ENCODE data around the gene UBR7.
A peak's percentile ranks its signal among the peaks of the same experiment; 100 is the strongest.
"Not testable (repeated sequence)": the region's sequence is repeated elsewhere in the genome, so short reads cannot be mapped to it uniquely, and the experiment has no call there.

UBR7 gene

GRCh38 chr14:93220509-93220908 is 13.5 kb downstream of the UBR7 start:
- no peaks in the 10 kb centered on the region for H3K9me3 Mint-ChIP-seq
- H3K36me3 Mint-ChIP-seq (ENCODE audit: low read depth), result peaks cover 31% of the 10 kb centered on the region
- H3K4me3 Mint-ChIP-seq, result no peak overlapping the region
- H3K4me1 Mint-ChIP-seq (ENCODE audit: low read depth), result no peaks in the 10 kb centered on the region
- no peaks in the 10 kb centered on the region for H3K27me3 Mint-ChIP-seq (ENCODE audit: low read depth)
- H3K27ac Mint-ChIP-seq, result no peak overlapping the region

- Mint-ChIP-seq H3K4me3 (no peak overlapping the region), H3K9me3 (no peaks in the 10 kb centered on the region), H3K36me3 (ENCODE audit: low read depth) (peaks cover 36% of the 10 kb centered on the region), H3K27me3 (ENCODE audit: low read depth) (no peaks in the 10 kb centered on the region), H3K27ac (no peak overlapping the region), H3K4me1 (ENCODE audit: low read depth) (no peaks in the 10 kb centered on the region)
Observed at GRCh38 chr14:93223565-93223964, 16.5 kb downstream of the UBR7 start.

GRCh38 chr14:93228550-93228949 is 21.5 kb downstream of the UBR7 start:
- peaks cover 6% of the 10 kb centered on the region for H3K4me1 Mint-ChIP-seq (ENCODE audit: low read depth)
- no peak overlapping the region for H3K27ac Mint-ChIP-seq
- peaks cover 3% of the 10 kb centered on the region for H3K27me3 Mint-ChIP-seq (ENCODE audit: low read depth)
- H3K9me3 Mint-ChIP-seq, result no peaks in the 10 kb centered on the region
- no peak overlapping the region for H3K4me3 Mint-ChIP-seq
- peaks cover 21% of the 10 kb centered on the region for H3K36me3 Mint-ChIP-seq (ENCODE audit: low read depth)

GRCh38 chr14:93230539-93230938 is 23.5 kb downstream of the UBR7 start:
- H3K4me3 Mint-ChIP-seq, result peak overlapping the region; percentile 63
- H3K9me3 Mint-ChIP-seq, result no peaks in the 10 kb centered on the region
- peaks cover 17% of the 10 kb centered on the region for H3K36me3 Mint-ChIP-seq (ENCODE audit: low read depth)
- H3K4me1 Mint-ChIP-seq (ENCODE audit: low read depth), result peaks cover 6% of the 10 kb centered on the region
- H3K27me3 Mint-ChIP-seq (ENCODE audit: low read depth), result peaks cover 3% of the 10 kb centered on the region
- no peak overlapping the region for H3K27ac Mint-ChIP-seq

- peak overlapping the region; percentile 38 for H3K4me3 Mint-ChIP-seq
- H3K4me1 Mint-ChIP-seq (ENCODE audit: low read depth), result peaks cover 6% of the 10 kb centered on the region
Observed at GRCh38 chr14:93231129-93231979, 24.3 kb downstream of the UBR7 start.

GRCh38 chr14:93232159-93232558 is 25.1 kb downstream of the UBR7 start:
- H3K9me3 Mint-ChIP-seq, result no peaks in the 10 kb centered on the region
- H3K4me3 Mint-ChIP-seq, result no peak overlapping the region
- H3K27ac Mint-ChIP-seq, result no peak overlapping the region
- H3K36me3 Mint-ChIP-seq (ENCODE audit: low read depth), result peaks cover 8% of the 10 kb centered on the region
- peaks cover 6% of the 10 kb centered on the region for H3K4me1 Mint-ChIP-seq (ENCODE audit: low read depth)
- H3K27me3 Mint-ChIP-seq (ENCODE audit: low read depth), result peaks cover 3% of the 10 kb centered on the region

More at GRCh38 chr14:93231129-93231979, 24.3 kb downstream of the UBR7 start:
- H3K27me3 Mint-ChIP-seq (ENCODE audit: low read depth), result peaks cover 3% of the 10 kb centered on the region
- peaks cover 10% of the 10 kb centered on the region for H3K36me3 Mint-ChIP-seq (ENCODE audit: low read depth)
- H3K9me3 Mint-ChIP-seq, result no peaks in the 10 kb centered on the region
- H3K27ac Mint-ChIP-seq, result no peak overlapping the region

- H3K4me1 Mint-ChIP-seq (ENCODE audit: low read depth); H3K27ac Mint-ChIP-seq; H3K27me3 Mint-ChIP-seq (ENCODE audit: low read depth); H3K9me3 Mint-ChIP-seq; H3K36me3 Mint-ChIP-seq (ENCODE audit: low read depth); H3K4me3 Mint-ChIP-seq: not testable (repeated sequence)
Observed at GRCh38 chr14:93233078-93233477, 26.0 kb downstream of the UBR7 start.

- no peak overlapping the region for H3K4me3 Mint-ChIP-seq
Observed at GRCh38 chr14:93234798-93235197, 27.7 kb downstream of the UBR7 start.

GRCh38 chr14:93239869-93240677 is 33.0 kb downstream of the UBR7 start:
- Mint-ChIP-seq H3K4me3 (no peak overlapping the region), H3K27me3 (ENCODE audit: low read depth) (no peaks in the 10 kb centered on the region), H3K27ac (no peak overlapping the region), H3K4me1 (ENCODE audit: low read depth) (peaks cover 1% of the 10 kb centered on the region), H3K9me3 (no peaks in the 10 kb centered on the region), H3K36me3 (ENCODE audit: low read depth) (peaks cover 7% of the 10 kb centered on the region)

More at GRCh38 chr14:93234798-93235197, 27.7 kb downstream of the UBR7 start:
- Mint-ChIP-seq H3K9me3 (no peaks in the 10 kb centered on the region), H3K36me3 (ENCODE audit: low read depth) (no peaks in the 10 kb centered on the region), H3K27ac (no peak overlapping the region), H3K4me1 (ENCODE audit: low read depth) (peaks cover 7% of the 10 kb centered on the region), H3K27me3 (ENCODE audit: low read depth) (peaks cover 3% of the 10 kb centered on the region)

GRCh38 chr14:93240678-93241000 is 33.6 kb downstream of the UBR7 start:
- no peaks in the 10 kb centered on the region for H3K9me3 Mint-ChIP-seq
- peaks cover 13% of the 10 kb centered on the region for H3K36me3 Mint-ChIP-seq (ENCODE audit: low read depth)
- no peak overlapping the region for H3K4me3 Mint-ChIP-seq
- peaks cover 1% of the 10 kb centered on the region for H3K4me1 Mint-ChIP-seq (ENCODE audit: low read depth)
- no peak overlapping the region for H3K27ac Mint-ChIP-seq
- H3K27me3 Mint-ChIP-seq (ENCODE audit: low read depth), result no peaks in the 10 kb centered on the region

- no peaks in the 10 kb centered on the region for H3K9me3 Mint-ChIP-seq
- H3K27me3 Mint-ChIP-seq (ENCODE audit: low read depth), result no peaks in the 10 kb centered on the region
Observed at GRCh38 chr14:93245764-93246420, 38.8 kb downstream of the UBR7 start.

GRCh38 chr14:93246534-93246933 is 39.5 kb downstream of the UBR7 start:
- Mint-ChIP-seq H3K27ac (no peak overlapping the region), H3K36me3 (ENCODE audit: low read depth) (peaks cover 17% of the 10 kb centered on the region), H3K4me3 (no peak overlapping the region), H3K27me3 (ENCODE audit: low read depth) (no peaks in the 10 kb centered on the region), H3K9me3 (no peaks in the 10 kb centered on the region), H3K4me1 (ENCODE audit: low read depth) (peaks cover 5% of the 10 kb centered on the region)

More at GRCh38 chr14:93245764-93246420, 38.8 kb downstream of the UBR7 start:
- peaks cover 5% of the 10 kb centered on the region for H3K4me1 Mint-ChIP-seq (ENCODE audit: low read depth)
- no peak overlapping the region for H3K27ac Mint-ChIP-seq
- no peak overlapping the region for H3K4me3 Mint-ChIP-seq
- H3K36me3 Mint-ChIP-seq (ENCODE audit: low read depth), result peaks cover 17% of the 10 kb centered on the region

GRCh38 chr14:93249128-93249831 is 42.2 kb downstream of the UBR7 start:
- peaks cover 7% of the 10 kb centered on the region for H3K4me1 Mint-ChIP-seq (ENCODE audit: low read depth)
- no peak overlapping the region for H3K4me3 Mint-ChIP-seq
- H3K9me3 Mint-ChIP-seq, result no peaks in the 10 kb centered on the region
- H3K27me3 Mint-ChIP-seq (ENCODE audit: low read depth), result no peaks in the 10 kb centered on the region
- peaks cover 15% of the 10 kb centered on the region for H3K36me3 Mint-ChIP-seq (ENCODE audit: low read depth)
- no peak overlapping the region for H3K27ac Mint-ChIP-seq

- H3K4me3 Mint-ChIP-seq, result no peak overlapping the region
Observed at GRCh38 chr14:93262446-93262845, 55.4 kb downstream of the UBR7 start.

More at GRCh38 chr14:93262446-93262845, 55.4 kb downstream of the UBR7 start:
- no peaks in the 10 kb centered on the region for H3K27me3 Mint-ChIP-seq (ENCODE audit: low read depth)
- no peak overlapping the region for H3K27ac Mint-ChIP-seq
- H3K9me3 Mint-ChIP-seq, result no peaks in the 10 kb centered on the region
- H3K36me3 Mint-ChIP-seq (ENCODE audit: low read depth), result peaks cover 17% of the 10 kb centered on the region
- H3K4me1 Mint-ChIP-seq (ENCODE audit: low read depth), result peaks cover 7% of the 10 kb centered on the region
